GM12891 (cell line): ENCODE measurements around the gene LSM2.

ENCODE experiments used
- DNase-seq: peaks from one replicate; pipeline ENCODE4 v3.0.0; 2011; ENCODE audit warnings: low spot score; ENCODE audit not compliant: insufficient read length
- FAIRE-seq: peaks from 2 replicates; lab custom pipeline; 2011; peaks lifted over from hg19 to GRCh38; lab: Jason Lieb, UNC
- PAX5 ChIP-seq: IDR thresholded peaks from 2 replicates; pipeline ENCODE4 v1.6.1; 2011; ENCODE audit warnings: low read length, moderate library complexity, mild to moderate bottlenecking; ENCODE audit not compliant: insufficient read depth, severe bottlenecking
- POLR2A ChIP-seq: IDR thresholded peaks from 2 replicates; pipeline ENCODE4 v1.6.1; 2011; ENCODE audit warnings: low read depth, low read length, control low read depth
- POLR2AphosphoS5 ChIP-seq: IDR thresholded peaks from 2 replicates; pipeline ENCODE4 v1.6.1; 2011; ENCODE audit warnings: low read depth, low read length, control low read depth
- POU2F2 ChIP-seq: IDR thresholded peaks from 2 replicates; pipeline ENCODE4 v1.6.1; 2011; ENCODE audit warnings: low read depth, mild to moderate bottlenecking, control low read depth, low read length, moderate library complexity
- SPI1 ChIP-seq: IDR thresholded peaks from 2 replicates; pipeline ENCODE4 v1.6.1; 2011; ENCODE audit warnings: low read depth, low read length, control low read depth
- TAF1 ChIP-seq: IDR thresholded peaks from 2 replicates; pipeline ENCODE4 v1.6.1; 2011; ENCODE audit warnings: low read depth, low read length, control low read depth

LSM2 gene

DNA sequence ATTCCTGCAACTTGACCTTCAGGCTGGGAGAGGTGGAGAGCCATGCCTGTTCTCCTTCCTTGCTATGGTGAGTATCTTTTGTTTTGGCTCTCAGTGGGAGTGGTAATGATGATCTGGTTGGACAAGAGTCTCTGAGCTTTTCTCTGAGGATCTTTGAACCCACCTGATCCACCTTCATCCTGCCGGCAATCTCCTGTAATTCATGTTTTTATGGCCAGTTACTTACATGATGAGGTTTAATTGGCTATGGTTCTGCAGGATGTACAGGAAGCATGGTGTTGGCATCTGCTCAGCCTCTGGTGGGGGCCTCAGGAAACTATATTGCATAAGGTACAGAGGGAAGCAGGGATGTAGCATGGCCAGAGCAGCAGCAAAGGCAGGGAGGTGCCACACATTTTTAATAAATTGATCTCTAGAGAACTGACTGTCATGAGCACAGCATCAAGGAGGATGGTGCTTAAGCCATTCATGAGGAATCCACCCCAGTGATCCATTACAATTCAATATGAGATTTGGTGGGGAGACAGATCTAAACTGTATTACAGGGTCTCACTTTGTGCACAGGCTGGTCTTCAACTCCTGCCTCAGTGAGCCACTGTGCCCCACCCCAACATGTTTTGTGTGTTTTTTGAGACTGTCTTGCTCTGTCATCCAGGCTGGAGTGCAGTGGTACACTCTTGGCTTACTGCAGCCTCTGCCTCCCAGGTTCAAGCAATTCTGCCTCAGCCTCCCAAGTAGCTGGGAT lies 30.8 kb upstream of the LSM2 start:
- FAIRE-seq (no peak), DNase-seq (no peak)
- TF ChIP-seq POLR2A (peak; percentile 51; the same call in 1 of the 2 replicates), POLR2AphosphoS5 (no peak)

- TF ChIP-seq TAF1 (no peak), POLR2A (0 out of 2 replicates have a peak, but pooled peaks have one; percentile 4), POU2F2 (no peak), SPI1 (peak; percentile 74), PAX5 (no peak), POLR2AphosphoS5 (peak; percentile 16)
- no peak for DNase-seq
- no peak for FAIRE-seq
These were observed 30.0 kb upstream of the LSM2 start for GRCh38 chr6:31836474-31837368.

GRCh38 chr6:31836047-31836473 lies 29.3 kb upstream of the LSM2 start:
- TF ChIP-seq POLR2A (0 out of 2 replicates have a peak, but pooled peaks have one; percentile 24), POU2F2 (no peak)
- FAIRE-seq (no peak), DNase-seq (no peak)

DNA sequence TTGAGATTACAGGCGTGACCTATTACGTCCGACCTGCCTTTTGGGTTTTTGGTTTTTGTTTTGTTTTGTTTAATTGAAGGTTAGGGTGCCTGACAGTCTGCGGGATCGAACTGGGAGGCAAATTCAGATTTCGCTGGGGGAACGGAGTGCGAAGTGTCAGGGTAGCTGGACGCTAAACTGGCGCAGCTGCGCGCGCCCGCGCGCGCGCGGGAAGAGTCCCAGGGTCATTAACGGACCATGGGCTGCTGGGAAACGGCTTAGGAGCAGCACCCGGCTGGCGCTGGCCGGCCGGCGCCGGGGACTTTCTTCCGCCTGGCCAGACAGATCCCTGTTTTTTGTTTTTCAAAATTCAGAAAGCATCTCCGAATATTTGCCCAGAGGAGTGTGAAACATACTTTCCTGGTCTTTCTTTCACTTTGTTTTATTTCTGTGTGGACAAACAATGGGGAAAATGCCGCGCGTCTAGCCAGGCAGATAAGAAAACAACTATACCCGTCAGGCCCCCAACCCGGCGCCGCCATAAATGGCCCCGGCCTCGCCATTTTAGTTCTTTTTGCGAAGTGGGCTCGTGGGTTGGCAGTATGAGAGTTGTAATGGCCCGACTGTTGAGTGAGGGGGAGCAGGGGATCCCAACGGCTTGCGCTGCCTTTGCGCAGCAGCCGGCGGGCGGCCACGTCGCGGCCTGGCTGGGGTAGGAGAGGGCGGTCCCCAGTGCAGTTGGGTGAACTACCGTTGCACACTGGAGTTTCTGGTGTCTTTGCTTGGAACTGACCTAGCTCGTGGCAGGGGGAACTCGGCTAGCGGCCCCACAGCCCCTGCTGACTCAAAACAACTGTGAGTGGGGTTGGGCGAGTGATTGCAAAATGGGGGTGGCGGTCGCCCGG lies 27.8 kb upstream of the LSM2 start:
- TF ChIP-seq PAX5 (peak; percentile 4), SPI1 (no peak), POLR2AphosphoS5 (peak; percentile 99), POU2F2 (peak; percentile 92), POLR2A (peak; percentile 99), TAF1 (peak; percentile 94)
- DNase-seq (peak; percentile 63), FAIRE-seq (peak; percentile 71)

DNA sequence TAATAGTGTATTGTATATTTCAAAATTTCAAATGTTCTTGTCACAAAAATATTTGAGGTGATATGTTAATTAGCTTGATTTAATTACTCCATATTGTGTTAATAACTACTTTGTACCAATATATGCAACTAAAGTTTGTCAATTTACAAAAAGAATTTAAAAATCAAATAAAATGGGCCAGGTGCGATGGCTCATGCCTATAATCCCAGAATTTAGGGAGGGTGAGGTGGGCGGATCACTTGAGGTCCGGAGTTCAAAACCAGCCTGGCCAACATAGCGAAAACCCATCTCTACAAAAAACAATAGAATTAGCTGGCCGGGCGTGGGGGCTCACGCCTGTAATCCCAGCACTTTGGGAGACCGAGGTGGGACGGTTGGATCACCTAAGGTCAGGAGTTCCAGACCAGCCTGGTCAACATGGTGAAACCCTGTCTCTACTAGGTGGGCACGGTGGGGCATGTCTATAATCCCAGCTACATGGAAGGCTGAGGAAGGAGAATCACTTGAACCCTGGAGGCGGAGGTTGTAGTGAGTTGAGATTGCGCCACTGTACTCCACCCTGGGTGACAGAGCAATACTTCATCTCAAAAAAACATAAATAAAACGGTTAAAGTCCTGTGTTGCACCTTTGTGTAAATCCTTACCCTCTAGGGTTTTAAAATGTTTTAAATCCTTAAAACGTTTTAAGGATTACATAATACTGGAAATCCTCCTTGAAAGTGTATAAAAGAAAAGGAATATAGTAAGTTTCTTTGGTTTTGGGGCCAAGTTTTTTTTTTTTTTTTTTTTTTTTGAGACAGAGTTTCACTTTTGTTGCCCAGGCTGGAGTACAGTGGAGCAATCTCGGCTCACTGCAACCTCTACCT lies 24.8 kb upstream of the LSM2 start:
- TF ChIP-seq TAF1 (no peak), SPI1 (no peak), POLR2AphosphoS5 (no peak), POLR2A (no peak), PAX5 (no peak), POU2F2 (no peak)
- DNase-seq (no peak), FAIRE-seq (no peak)

DNA sequence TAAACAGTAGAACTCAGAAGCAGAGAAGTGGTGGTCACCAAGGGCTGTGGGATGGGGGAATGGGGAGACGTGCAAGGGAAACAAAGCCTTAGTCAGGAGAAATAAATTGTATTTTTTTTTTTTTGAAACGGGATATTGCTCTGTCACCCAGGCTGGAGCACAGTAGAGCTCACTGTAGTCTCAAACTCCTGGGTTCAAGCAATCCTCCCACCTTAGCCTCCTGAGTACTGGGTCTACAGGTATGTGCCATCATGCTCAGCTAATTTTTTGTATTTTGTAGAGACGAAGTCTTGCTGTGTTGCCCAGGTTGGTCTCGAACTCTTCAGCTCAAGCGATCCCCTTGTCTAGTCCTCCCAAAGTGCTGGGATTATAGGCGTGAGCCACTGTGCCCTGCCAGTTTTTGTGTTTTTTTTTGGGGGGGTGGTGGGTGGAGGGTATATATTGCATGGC lies 24.1 kb upstream of the LSM2 start:
- FAIRE-seq: no peak
- no peak for DNase-seq
- TF ChIP-seq POU2F2 (no peak), PAX5 (no peak), POLR2A (no peak), POLR2AphosphoS5 (no peak), SPI1 (no peak), TAF1 (no peak)

GRCh38 chr6:31829633-31830283 lies 23.0 kb upstream of the LSM2 start:
- TF ChIP-seq POLR2A: no peak
- no peak for TF ChIP-seq POU2F2
- no peak for TF ChIP-seq SPI1
- TF ChIP-seq PAX5: no peak
- TF ChIP-seq TAF1: no peak
- no peak for TF ChIP-seq POLR2AphosphoS5
- DNase-seq (no peak), FAIRE-seq (no peak)

DNA sequence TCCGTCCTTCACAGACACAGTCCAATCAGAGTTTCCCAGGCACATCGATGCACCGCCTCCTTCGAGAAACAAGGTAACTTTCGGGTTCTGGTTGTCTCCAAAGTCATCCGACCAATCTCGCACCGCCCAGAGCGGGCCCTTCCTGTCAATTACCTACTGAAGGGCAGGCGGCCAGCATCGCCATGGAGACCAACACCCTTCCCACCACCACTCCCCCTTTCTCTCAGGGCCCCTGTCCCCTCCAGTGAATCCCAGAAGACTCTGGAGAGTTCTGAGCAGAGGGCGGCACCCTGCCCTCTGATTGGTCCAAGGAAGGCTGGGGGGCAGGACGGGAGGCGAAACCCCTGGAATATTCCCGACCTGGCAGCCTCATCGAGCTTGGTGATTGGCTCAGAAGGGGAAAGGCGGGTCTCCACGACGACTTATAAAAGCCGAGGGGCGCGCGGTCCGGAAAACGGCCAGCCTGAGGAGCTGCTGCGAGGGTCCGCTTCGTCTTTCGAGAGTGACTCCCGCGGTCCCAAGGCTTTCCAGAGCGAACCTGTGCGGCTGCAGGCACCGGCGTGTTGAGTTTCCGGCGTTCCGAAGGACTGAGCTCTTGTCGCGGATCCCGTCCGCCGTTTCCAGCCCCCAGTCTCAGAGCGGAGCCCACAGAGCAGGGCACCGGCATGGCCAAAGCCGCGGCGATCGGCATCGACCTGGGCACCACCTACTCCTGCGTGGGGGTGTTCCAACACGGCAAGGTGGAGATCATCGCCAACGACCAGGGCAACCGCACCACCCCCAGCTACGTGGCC lies 20.7 kb upstream of the LSM2 start, which contains the start of gene HSPA1B:
Gene HSPA1B (plus strand): TSS at position 453 of the 794 bp plus-strand sequence. CDS start 213 bp downstream, at position 666.
- peak; percentile 98 for TF ChIP-seq POLR2AphosphoS5
- TF ChIP-seq TAF1: peak; percentile 88
- peak; percentile 98 for TF ChIP-seq POLR2A
- TF ChIP-seq SPI1: no peak
- FAIRE-seq (peak; percentile 77), DNase-seq (peak; percentile 80)
